ENCODE results near the gene STAT3. TPM values are rescaled to one million over a fixed set of nuclear protein-coding genes. Genes with fewer than 3 reads are reported as not detected.

STAT3 gene
- total and polyA plus RNA-seq, 2 of the 13 experiments (the other 11 are each of a cell fraction or from before 2014, with no cell fraction given) = 61.8 to 62.4 TPM

- peak overlapping the region; percentile 21 for H3K27ac ChIP-seq (ENCODE audit: extremely low read length, insufficient read depth, low read length)
- WGBS (ENCODE audit: low lambda C conversion rate) = 83% methylated on average over 10 of the region's 10 CpGs
These were observed 9.8 kb downstream of the STAT3 start for GRCh38 chr17:42378359-42378958.

GRCh38 chr17:42373896-42374295 lies 14.3 kb downstream of the STAT3 start:
- Histone ChIP-seq H3K27ac (ENCODE audit: extremely low read length, insufficient read depth, low read length) (no peak overlapping the region), H3K4me2 (ENCODE audit: low read depth, low read length) (no peak overlapping the region), H3K4me3 (replicated peaks in 1 of 3; ENCODE audit: insufficient read depth in 1 of 3, low read depth in 2 of 3, low read length in 3 of 3) (no peak overlapping the region), H4K20me1 (ENCODE audit: insufficient read depth, low read length) (peaks cover 8% of the 10 kb centered on the region), H3K9me3 (ENCODE audit: low read length) (no peaks in the 10 kb centered on the region), H3K9ac (ENCODE audit: insufficient read depth, low read depth, low read length) (no peak overlapping the region), H2AFZ (ENCODE audit: low read length) (no peak overlapping the region), H3K36me3 (replicated peaks in 1 of 2; ENCODE audit: control insufficient read depth in 1 of 2, insufficient read depth in 2 of 2, low read length in 2 of 2) (no peaks in the 10 kb centered on the region; a peak in 2 of 5 replicates), H3K4me1 (ENCODE audit: insufficient read depth, low read length) (peaks cover 23% of the 10 kb centered on the region), H3K27me3 (ENCODE audit: control insufficient read depth in 1 of 2, insufficient read depth in 2 of 2, low read length in 2 of 2) (no peaks in the 10 kb centered on the region), H3K79me2 (ENCODE audit: insufficient read depth, low read length) (peaks cover 70% of the 10 kb centered on the region)
- in situ Hi-C loops (cut with HindIII; ENCODE audit: extremely low pct_ligation_motif_present, low pct_unique_long_range_greater_than_20kb) (no loop called here), intact Hi-C loops (cut with micrococcal nuclease; ENCODE audit: unreplicated experiment) (no loop called here)
- DNase-seq (ENCODE audit: low spot score) = no peak
- POLR2A ChIA-PET = interaction anchor here (1.1 kb wide), 1 partner anchor 15 kb away, joined by 5 read pairs; the partner anchor contains the start of gene STAT3
- no peak for FAIRE-seq
- CTCF ChIA-PET (ENCODE audit: low intra/inter-chr PET ratio, low total read pairs) = no interaction called here
- no peak for ATAC-seq
- WGBS (ENCODE audit: low lambda C conversion rate) = 100% methylated on average over 1 of the region's 1 CpG
- BruUV-seq (replicated peaks) = no TSS peak
- peak; percentile 73 for TF ChIP-seq ATF7 (IDR thresholded peaks at IDR 0.05)
- TF ChIP-seq ATF7 (CRISPR knock-in tag; IDR thresholded peaks at IDR 0.05) = no peak
- no peak for TF ChIP-seq SP1 (IDR thresholded peaks at IDR 0.05)
- TF ChIP-seq SP1 (CRISPR knock-in tag; IDR thresholded peaks at IDR 0.05) = no peak

More at GRCh38 chr17:42378359-42378958, 9.8 kb downstream of the STAT3 start:
- Histone ChIP-seq H3K79me2 (ENCODE audit: insufficient read depth, low read length) (peaks cover 81% of the 10 kb centered on the region), H2AFZ (ENCODE audit: low read length) (no peak overlapping the region), H3K4me2 (ENCODE audit: low read depth, low read length) (peak overlapping the region; percentile 57), H3K27me3 (ENCODE audit: control insufficient read depth in 1 of 2, insufficient read depth in 2 of 2, low read length in 2 of 2) (no peaks in the 10 kb centered on the region), H3K36me3 (replicated peaks in 1 of 2; ENCODE audit: control insufficient read depth in 1 of 2, insufficient read depth in 2 of 2, low read length in 2 of 2) (no peaks in the 10 kb centered on the region), H3K4me3 (replicated peaks in 1 of 3; ENCODE audit: insufficient read depth in 1 of 3, low read depth in 2 of 3, low read length in 3 of 3) (no peak overlapping the region; a peak in 1 of 6 replicates), H3K9me3 (ENCODE audit: low read length) (no peaks in the 10 kb centered on the region), H3K9ac (ENCODE audit: insufficient read depth, low read depth, low read length) (no peak overlapping the region), H4K20me1 (ENCODE audit: insufficient read depth, low read length) (peaks cover 18% of the 10 kb centered on the region), H3K4me1 (ENCODE audit: insufficient read depth, low read length) (peaks cover 64% of the 10 kb centered on the region)
- BruUV-seq (replicated peaks) = no TSS peak
- ChIA-PET CTCF (ENCODE audit: low intra/inter-chr PET ratio, low total read pairs) (no interaction called here), POLR2A (interaction anchor here (0.7 to 3.5 kb wide), 3 partner anchors 10 to 224 kb away, joined by 3 to 19 read pairs (median 4); partner anchors contain the start of gene STAT3)
- intact Hi-C loops (cut with micrococcal nuclease; ENCODE audit: unreplicated experiment) (no loop called here), in situ Hi-C loops (cut with HindIII; ENCODE audit: extremely low pct_ligation_motif_present, low pct_unique_long_range_greater_than_20kb) (no loop called here)
- FAIRE-seq (no peak), DNase-seq (ENCODE audit: low spot score) (no peak), ATAC-seq (no peak)
- TF ChIP-seq KMT2B (CRISPR knock-in tag; IDR thresholded peaks at IDR 0.05) (no peak), ATM (IDR thresholded peaks at IDR 0.05; ENCODE audit: borderline replicate concordance) (no peak), SOX6 (IDR thresholded peaks at IDR 0.05) (no peak), SOX6 (CRISPR knock-in tag; IDR thresholded peaks at IDR 0.05) (0 out of 2 replicates have a peak, but pooled peaks have one; percentile 9), ZNF616 (CRISPR knock-in tag; IDR thresholded peaks at IDR 0.05; ENCODE audit: low read depth) (no peak), CCDC6 (CRISPR knock-in tag; IDR thresholded peaks at IDR 0.05) (no peak)
